ENCODE measurements around the gene GYS1. TPM values are rescaled to one million over a fixed set of nuclear protein-coding genes. Genes with fewer than 3 reads are reported as not detected.

GYS1 gene
- total RNA-seq, 1 donor from 2014 or later, result 62.1 TPM

GRCh38 chr19:49004133-49004532 lies 11.0 kb upstream of the GYS1 start:
- H3K4me1 Mint-ChIP-seq (ENCODE audit: unreplicated experiment), result peaks cover 7% of the 10 kb centered on the region
- H3K36me3 Mint-ChIP-seq, result peaks cover 9% of the 10 kb centered on the region
- no peak for DNase-seq (ENCODE audit: extremely low spot score, unreplicated experiment)
- no peaks in the 10 kb centered on the region for H3K9me3 Mint-ChIP-seq
- H3K27ac Mint-ChIP-seq, result no peak overlapping the region
- TF ChIP-seq CTCF (conservative IDR thresholded peaks at IDR 0.05), result no peak
- H3K4me3 Mint-ChIP-seq, result no peak overlapping the region
- no peaks in the 10 kb centered on the region for H3K27me3 Mint-ChIP-seq

GRCh38 chr19:48999481-49000325 lies 6.6 kb upstream of the GYS1 start:
- H3K4me1 Mint-ChIP-seq (ENCODE audit: unreplicated experiment), result peaks cover 17% of the 10 kb centered on the region
- DNase-seq (ENCODE audit: extremely low spot score, unreplicated experiment), result no peak
- no peaks in the 10 kb centered on the region for H3K9me3 Mint-ChIP-seq
- peak overlapping the region; percentile 21 for H3K27ac Mint-ChIP-seq
- peak; percentile 82 for TF ChIP-seq CTCF (conservative IDR thresholded peaks at IDR 0.05)
- H3K4me3 Mint-ChIP-seq, result peak overlapping the region; percentile 5
- no peaks in the 10 kb centered on the region for H3K27me3 Mint-ChIP-seq
- peaks cover 6% of the 10 kb centered on the region for H3K36me3 Mint-ChIP-seq

- Mint-ChIP-seq H3K4me1 (ENCODE audit: unreplicated experiment) (peaks cover 27% of the 10 kb centered on the region), H3K27me3 (no peaks in the 10 kb centered on the region), H3K27ac (no peak overlapping the region), H3K4me3 (peak overlapping the region; percentile 27), H3K36me3 (peaks cover 14% of the 10 kb centered on the region), H3K9me3 (no peaks in the 10 kb centered on the region)
- DNase-seq (ENCODE audit: extremely low spot score, unreplicated experiment), result no peak
- peak; percentile 71 for TF ChIP-seq CTCF (conservative IDR thresholded peaks at IDR 0.05)
Observed at GRCh38 chr19:48997972-48998371, 4.9 kb upstream of the GYS1 start.

GRCh38 chr19:48994035-48994386 lies 902 bp upstream of the GYS1 start:
- no peak for DNase-seq (ENCODE audit: extremely low spot score, unreplicated experiment)
- no peak for TF ChIP-seq CTCF (conservative IDR thresholded peaks at IDR 0.05)
- Mint-ChIP-seq H3K27ac (peak overlapping the region; percentile 100), H3K27me3 (no peaks in the 10 kb centered on the region), H3K4me1 (ENCODE audit: unreplicated experiment) (peaks cover 30% of the 10 kb centered on the region), H3K36me3 (peaks cover 15% of the 10 kb centered on the region), H3K4me3 (peak overlapping the region; percentile 99), H3K9me3 (no peaks in the 10 kb centered on the region)

GRCh38 chr19:48992581-48993174 lies 431 bp downstream of the GYS1 start:
- TF ChIP-seq CTCF (conservative IDR thresholded peaks at IDR 0.05), result no peak
- peak overlapping the region; percentile 100 for H3K27ac Mint-ChIP-seq
- peaks cover 26% of the 10 kb centered on the region for H3K4me1 Mint-ChIP-seq (ENCODE audit: unreplicated experiment)
- peak overlapping the region; percentile 99 for H3K4me3 Mint-ChIP-seq
- no peaks in the 10 kb centered on the region for H3K9me3 Mint-ChIP-seq
- H3K27me3 Mint-ChIP-seq, result no peaks in the 10 kb centered on the region
- H3K36me3 Mint-ChIP-seq, result peaks cover 20% of the 10 kb centered on the region
- no peak for DNase-seq (ENCODE audit: extremely low spot score, unreplicated experiment)

Measured in type B pancreatic cell (in vitro differentiated cells).